HepG2 (cell line): ENCODE data around the gene USP7. TPM values are rescaled to one million over a fixed set of nuclear protein-coding genes. Genes with fewer than 3 reads are reported as not detected.

ENCODE experiments used
- CEBPB ChIP-seq: IDR thresholded peaks from 2 replicates; pipeline ENCODE4 v1.6.1; 2011; ENCODE audit warnings: low read depth, low read length, improper control_type of control experiment, borderline replicate concordance
- HCFC1 ChIP-seq: fragments of 150-350 bp; IDR thresholded peaks from 2 replicates; pipeline ENCODE4 v1.6.1; 2014; ENCODE audit warnings: low read depth, low read length
- MED8 ChIP-seq: sonication (generic); formaldehyde crosslinking; IDR thresholded peaks from 2 replicates; pipeline ENCODE4 v1.8.1; 2023; ENCODE audit warnings: mild to moderate bottlenecking, missing genetic modification reagents; ENCODE audit not compliant: insufficient replicate concordance
- NONO ChIP-seq, 2 experiments: fragments of 450-650 bp in 1 of 2; sonication (generic) in 1 of 2; formaldehyde crosslinking in 1 of 2; IDR thresholded peaks in 1 of 2; conservative IDR thresholded peaks in 1 of 2; 2 replicates each; pipeline versions ENCODE4 v1.6.1 to v1.8.0; 2017 to 2022; ENCODE audit warnings: mild to moderate bottlenecking in 1 of 2, missing genetic modification reagents in 1 of 2, moderate library complexity in 1 of 2
- NR2F1 ChIP-seq, 2 experiments: fragments of 450-650 bp in 1 of 2; formaldehyde crosslinking in 1 of 2; IDR thresholded peaks; 2 replicates each; pipeline versions ENCODE4 v1.5.0 to v1.6.1; 2016 to 2020; ENCODE audit warnings: mild to moderate bottlenecking in 1 of 2, missing compliant biosample characterization in 1 of 2, missing genetic modification reagents in 1 of 2, moderate library complexity in 1 of 2
- ONECUT2 ChIP-seq: sonication (generic); formaldehyde crosslinking; IDR thresholded peaks from 2 replicates; pipeline ENCODE4 v1.4.0; 2020; ENCODE audit warnings: missing genetic modification reagents
- SIN3B ChIP-seq: fragments of 150-350 bp; IDR thresholded peaks from 2 replicates; pipeline ENCODE4 v1.6.1; 2014; ENCODE audit warnings: low read length
- TOE1 ChIP-seq: sonication (generic); formaldehyde crosslinking; IDR thresholded peaks from 2 replicates; pipeline ENCODE4 v1.4.0; 2020; ENCODE audit warnings: mild to moderate bottlenecking, missing genetic modification reagents
- ZNF101 ChIP-seq: sonication (generic); formaldehyde crosslinking; IDR thresholded peaks from 2 replicates; pipeline ENCODE4 v1.4.0; 2020; ENCODE audit warnings: mild to moderate bottlenecking, low read depth, missing genetic modification reagents, borderline replicate concordance
- ZNF230 ChIP-seq: sonication (generic); formaldehyde crosslinking; IDR thresholded peaks from 2 replicates; pipeline ENCODE4 v1.4.0; 2020; ENCODE audit warnings: mild to moderate bottlenecking, missing genetic modification reagents
- ZNF256 ChIP-seq: sonication (generic); formaldehyde crosslinking; conservative IDR thresholded peaks from 2 replicates; pipeline ENCODE4 v1.4.0; 2020; ENCODE audit warnings: missing genetic modification reagents
- ZNF549 ChIP-seq: sonication (generic); formaldehyde crosslinking; IDR thresholded peaks from 2 replicates; pipeline ENCODE4 v1.5.0; 2020; ENCODE audit warnings: missing genetic modification reagents
- ZSCAN20 ChIP-seq: sonication (generic); formaldehyde crosslinking; IDR thresholded peaks from 2 replicates; pipeline ENCODE4 v1.4.0; 2020; ENCODE audit warnings: missing genetic modification reagents, mild to moderate bottlenecking, borderline replicate concordance
- polyA plus RNA-seq, 8 experiments: library from polyadenylated mRNA; depleted of rRNA in 3 of 8; stranded (reverse) in 7 of 8; unstranded in 1 of 8; fragments of >200 nt; fragmentation: Illumina TruSeq in 4 of 8; extraction: Trizol in 4 of 8; gene quantifications; 2 replicates each; pipeline versions ENCODE4 v1.2.1 to v1.2.3, GENCODE V29; 2011 to 2016; ENCODE audit warnings: low read depth in 4 of 8, missing spikeins in 1 of 8, mixed read lengths in 1 of 8; ENCODE audit not compliant: insufficient read depth in 1 of 8
- total RNA-seq, 5 experiments: library from RNA; depleted of rRNA; stranded (reverse); fragments of >200 nt; fragmentation: Illumina TruSeq; extraction: Trizol; gene quantifications; 2 replicates each; pipeline ENCODE4 v1.2.3, GENCODE V29; 2016; ENCODE audit warnings: low read depth in 1 of 5
- TF ChIP-seq, protein P1 (sequence below): sonication (generic); formaldehyde crosslinking; IDR thresholded peaks from 2 replicates; pipeline ENCODE4 v1.5.1; 2020; ENCODE audit warnings: missing genetic modification reagents, mild to moderate bottlenecking, borderline replicate concordance
- TF ChIP-seq, protein P2 (sequence below): sonication (generic); formaldehyde crosslinking; IDR thresholded peaks from 2 replicates; pipeline ENCODE4 v1.4.0; 2020; ENCODE audit warnings: missing genetic modification reagents; ENCODE audit errors: not compliant biosample characterization
- TF ChIP-seq, protein P3 (sequence below): sonication (generic); formaldehyde crosslinking; IDR thresholded peaks from 2 replicates; pipeline ENCODE4 v1.5.0; 2020; ENCODE audit warnings: mild to moderate bottlenecking, missing genetic modification reagents
- TF ChIP-seq, protein P4 (sequence below): sonication (generic); formaldehyde crosslinking; IDR thresholded peaks from 2 replicates; pipeline ENCODE4 v1.4.0; 2020; ENCODE audit warnings: missing genetic modification reagents, mild to moderate bottlenecking, borderline replicate concordance
- TF ChIP-seq, protein P5 (sequence below): sonication (generic); formaldehyde crosslinking; IDR thresholded peaks from 2 replicates; pipeline ENCODE4 v1.4.0; 2020; ENCODE audit warnings: missing genetic modification reagents, borderline replicate concordance

Gene USP7
- total and polyA plus RNA-seq, 2 of the 13 experiments (the other 11 are each of a cell fraction or from before 2014, with no cell fraction given) = 52.5 to 173 TPM

DNA sequence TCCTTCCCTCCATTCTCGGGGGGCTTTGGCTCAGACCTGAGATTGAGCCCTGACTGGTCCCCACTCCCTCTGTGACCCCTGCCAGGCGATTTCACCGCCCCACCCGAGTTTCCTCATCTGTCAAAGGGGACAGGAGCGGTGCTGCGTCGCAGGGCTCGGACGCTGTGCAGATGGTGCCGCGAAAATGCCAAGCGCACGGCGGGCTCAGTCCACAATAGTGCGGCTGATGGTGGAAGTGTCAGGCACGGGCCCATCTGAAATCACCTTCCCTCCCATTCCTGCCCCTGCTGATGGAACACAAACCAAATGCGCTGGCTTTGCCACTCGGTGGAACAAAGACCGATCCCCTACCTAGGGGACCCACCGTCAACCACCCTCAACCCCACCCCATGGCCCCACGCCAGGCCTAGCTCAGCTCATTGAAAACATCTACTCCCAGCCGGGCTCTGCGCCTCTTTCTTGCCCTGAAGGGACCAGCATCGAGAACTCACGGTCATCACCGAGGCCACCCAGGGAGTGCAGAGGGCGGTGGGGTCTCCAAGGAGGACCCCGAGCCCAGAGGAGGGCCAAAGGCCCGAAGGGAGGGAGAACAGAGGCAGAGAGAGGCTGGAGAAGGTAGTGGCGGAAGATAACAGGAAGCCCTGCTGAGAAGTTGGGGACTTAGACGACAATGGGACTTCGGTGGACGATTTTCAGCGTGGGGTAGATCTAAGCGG is 96.3 kb downstream of the USP7 start (continued):
- TF ChIP-seq, protein P1, sequence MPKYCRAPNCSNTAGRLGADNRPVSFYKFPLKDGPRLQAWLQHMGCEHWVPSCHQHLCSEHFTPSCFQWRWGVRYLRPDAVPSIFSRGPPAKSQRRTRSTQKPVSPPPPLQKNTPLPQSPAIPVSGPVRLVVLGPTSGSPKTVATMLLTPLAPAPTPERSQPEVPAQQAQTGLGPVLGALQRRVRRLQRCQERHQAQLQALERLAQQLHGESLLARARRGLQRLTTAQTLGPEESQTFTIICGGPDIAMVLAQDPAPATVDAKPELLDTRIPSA = no peak
- TF ChIP-seq ZSCAN20 (CRISPR knock-in tag) (no peak), ONECUT2 (CRISPR knock-in tag) (no peak), TOE1 (CRISPR knock-in tag) (no peak), SIN3B (no peak), NR2F1 (CRISPR knock-in tag; IDR thresholded peaks at IDR 0.05) (no peak), ZNF101 (no peak), CEBPB (no peak), HCFC1 (no peak), ZNF549 (CRISPR knock-in tag) (no peak), MED8 (CRISPR knock-in tag) (no peak), NONO (IDR thresholded peaks at IDR 0.05) (no peak), NONO (CRISPR knock-in tag; conservative IDR thresholded peaks at IDR 0.05) (peak; percentile 74), ZNF230 (peak; percentile 58; the same call in 1 of the 2 replicates), ZNF256 (CRISPR knock-in tag) (no peak)
- TF ChIP-seq, protein P2, sequence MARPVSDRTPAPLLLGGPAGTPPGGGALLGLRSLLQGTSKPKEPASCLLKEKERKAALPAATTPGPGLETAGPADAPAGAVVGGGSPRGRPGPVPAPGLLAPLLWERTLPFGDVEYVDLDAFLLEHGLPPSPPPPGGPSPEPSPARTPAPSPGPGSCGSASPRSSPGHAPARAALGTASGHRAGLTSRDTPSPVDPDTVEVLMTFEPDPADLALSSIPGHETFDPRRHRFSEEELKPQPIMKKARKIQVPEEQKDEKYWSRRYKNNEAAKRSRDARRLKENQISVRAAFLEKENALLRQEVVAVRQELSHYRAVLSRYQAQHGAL (CRISPR knock-in tag) = no peak
- TF ChIP-seq, protein P3, sequence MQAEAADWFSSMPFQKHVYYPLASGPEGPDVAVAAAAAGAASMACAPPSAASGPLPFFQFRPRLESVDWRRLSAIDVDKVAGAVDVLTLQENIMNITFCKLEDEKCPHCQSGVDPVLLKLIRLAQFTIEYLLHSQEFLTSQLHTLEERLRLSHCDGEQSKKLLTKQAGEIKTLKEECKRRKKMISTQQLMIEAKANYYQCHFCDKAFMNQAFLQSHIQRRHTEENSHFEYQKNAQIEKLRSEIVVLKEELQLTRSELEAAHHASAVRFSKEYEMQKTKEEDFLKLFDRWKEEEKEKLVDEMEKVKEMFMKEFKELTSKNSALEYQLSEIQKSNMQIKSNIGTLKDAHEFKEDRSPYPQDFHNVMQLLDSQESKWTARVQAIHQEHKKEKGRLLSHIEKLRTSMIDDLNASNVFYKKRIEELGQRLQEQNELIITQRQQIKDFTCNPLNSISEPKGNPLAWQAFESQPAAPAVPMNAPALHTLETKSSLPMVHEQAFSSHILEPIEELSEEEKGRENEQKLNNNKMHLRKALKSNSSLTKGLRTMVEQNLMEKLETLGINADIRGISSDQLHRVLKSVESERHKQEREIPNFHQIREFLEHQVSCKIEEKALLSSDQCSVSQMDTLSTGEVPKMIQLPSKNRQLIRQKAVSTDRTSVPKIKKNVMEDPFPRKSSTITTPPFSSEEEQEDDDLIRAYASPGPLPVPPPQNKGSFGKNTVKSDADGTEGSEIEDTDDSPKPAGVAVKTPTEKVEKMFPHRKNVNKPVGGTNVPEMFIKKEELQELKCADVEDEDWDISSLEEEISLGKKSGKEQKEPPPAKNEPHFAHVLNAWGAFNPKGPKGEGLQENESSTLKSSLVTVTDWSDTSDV (CRISPR knock-in tag) = 0 out of 2 replicates have a peak, but pooled peaks have one; percentile 13
- TF ChIP-seq, protein P4, sequence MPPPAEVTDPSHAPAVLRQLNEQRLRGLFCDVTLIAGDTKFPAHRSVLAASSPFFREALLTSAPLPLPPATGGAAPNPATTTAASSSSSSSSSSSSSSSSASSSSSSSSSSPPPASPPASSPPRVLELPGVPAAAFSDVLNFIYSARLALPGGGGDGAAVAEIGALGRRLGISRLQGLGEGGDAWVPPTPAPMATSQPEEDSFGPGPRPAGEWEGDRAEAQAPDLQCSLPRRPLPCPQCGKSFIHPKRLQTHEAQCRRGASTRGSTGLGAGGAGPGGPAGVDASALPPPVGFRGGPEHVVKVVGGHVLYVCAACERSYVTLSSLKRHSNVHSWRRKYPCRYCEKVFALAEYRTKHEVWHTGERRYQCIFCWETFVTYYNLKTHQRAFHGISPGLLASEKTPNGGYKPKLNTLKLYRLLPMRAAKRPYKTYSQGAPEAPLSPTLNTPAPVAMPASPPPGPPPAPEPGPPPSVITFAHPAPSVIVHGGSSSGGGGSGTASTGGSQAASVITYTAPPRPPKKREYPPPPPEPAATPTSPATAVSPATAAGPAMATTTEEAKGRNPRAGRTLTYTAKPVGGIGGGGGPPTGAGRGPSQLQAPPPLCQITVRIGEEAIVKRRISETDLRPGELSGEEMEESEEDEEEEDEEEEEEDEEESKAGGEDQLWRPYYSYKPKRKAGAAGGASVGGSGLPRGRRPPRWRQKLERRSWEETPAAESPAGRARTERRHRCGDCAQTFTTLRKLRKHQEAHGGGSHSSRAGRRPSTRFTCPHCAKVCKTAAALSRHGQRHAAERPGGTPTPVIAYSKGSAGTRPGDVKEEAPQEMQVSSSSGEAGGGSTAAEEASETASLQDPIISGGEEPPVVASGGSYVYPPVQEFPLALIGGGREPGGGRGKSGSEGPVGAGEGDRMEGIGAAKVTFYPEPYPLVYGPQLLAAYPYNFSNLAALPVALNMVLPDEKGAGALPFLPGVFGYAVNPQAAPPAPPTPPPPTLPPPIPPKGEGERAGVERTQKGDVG (CRISPR knock-in tag) = no peak
- TF ChIP-seq, protein P5, sequence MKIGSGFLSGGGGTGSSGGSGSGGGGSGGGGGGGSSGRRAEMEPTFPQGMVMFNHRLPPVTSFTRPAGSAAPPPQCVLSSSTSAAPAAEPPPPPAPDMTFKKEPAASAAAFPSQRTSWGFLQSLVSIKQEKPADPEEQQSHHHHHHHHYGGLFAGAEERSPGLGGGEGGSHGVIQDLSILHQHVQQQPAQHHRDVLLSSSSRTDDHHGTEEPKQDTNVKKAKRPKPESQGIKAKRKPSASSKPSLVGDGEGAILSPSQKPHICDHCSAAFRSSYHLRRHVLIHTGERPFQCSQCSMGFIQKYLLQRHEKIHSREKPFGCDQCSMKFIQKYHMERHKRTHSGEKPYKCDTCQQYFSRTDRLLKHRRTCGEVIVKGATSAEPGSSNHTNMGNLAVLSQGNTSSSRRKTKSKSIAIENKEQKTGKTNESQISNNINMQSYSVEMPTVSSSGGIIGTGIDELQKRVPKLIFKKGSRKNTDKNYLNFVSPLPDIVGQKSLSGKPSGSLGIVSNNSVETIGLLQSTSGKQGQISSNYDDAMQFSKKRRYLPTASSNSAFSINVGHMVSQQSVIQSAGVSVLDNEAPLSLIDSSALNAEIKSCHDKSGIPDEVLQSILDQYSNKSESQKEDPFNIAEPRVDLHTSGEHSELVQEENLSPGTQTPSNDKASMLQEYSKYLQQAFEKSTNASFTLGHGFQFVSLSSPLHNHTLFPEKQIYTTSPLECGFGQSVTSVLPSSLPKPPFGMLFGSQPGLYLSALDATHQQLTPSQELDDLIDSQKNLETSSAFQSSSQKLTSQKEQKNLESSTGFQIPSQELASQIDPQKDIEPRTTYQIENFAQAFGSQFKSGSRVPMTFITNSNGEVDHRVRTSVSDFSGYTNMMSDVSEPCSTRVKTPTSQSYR (CRISPR knock-in tag) = no peak; the same call in 1 of the 2 replicates
